ENCODE data around the gene XRCC3.
"Not testable (repeated sequence)": the region's sequence is repeated elsewhere in the genome, so short reads cannot be mapped to it uniquely, and the experiment has no call there.

XRCC3 gene

DNA sequence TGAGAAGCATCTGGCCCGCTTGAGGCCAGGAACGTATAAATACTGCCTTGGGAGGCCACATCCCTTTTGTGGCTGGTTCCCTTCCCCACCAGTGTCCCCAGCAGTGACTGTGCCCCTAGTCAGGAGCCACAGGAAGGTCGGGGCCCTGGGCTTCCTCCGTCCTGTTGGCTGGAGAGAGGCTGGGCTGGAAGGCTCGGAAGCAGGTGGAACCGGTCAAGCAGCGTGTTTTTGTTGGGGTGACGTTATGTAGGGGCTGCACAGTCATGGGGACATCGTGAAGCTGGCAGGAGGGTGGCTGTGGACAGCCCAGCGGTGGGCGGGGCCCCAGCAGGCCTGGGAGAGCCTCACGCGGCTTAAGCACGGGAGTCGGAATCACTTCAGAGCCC, 10.1 kb downstream of the XRCC3 start:
- DNase-seq: no peak

GRCh38 chr14:103704708-103705107, 10.5 kb downstream of the XRCC3 start:
- no peak for DNase-seq

DNA sequence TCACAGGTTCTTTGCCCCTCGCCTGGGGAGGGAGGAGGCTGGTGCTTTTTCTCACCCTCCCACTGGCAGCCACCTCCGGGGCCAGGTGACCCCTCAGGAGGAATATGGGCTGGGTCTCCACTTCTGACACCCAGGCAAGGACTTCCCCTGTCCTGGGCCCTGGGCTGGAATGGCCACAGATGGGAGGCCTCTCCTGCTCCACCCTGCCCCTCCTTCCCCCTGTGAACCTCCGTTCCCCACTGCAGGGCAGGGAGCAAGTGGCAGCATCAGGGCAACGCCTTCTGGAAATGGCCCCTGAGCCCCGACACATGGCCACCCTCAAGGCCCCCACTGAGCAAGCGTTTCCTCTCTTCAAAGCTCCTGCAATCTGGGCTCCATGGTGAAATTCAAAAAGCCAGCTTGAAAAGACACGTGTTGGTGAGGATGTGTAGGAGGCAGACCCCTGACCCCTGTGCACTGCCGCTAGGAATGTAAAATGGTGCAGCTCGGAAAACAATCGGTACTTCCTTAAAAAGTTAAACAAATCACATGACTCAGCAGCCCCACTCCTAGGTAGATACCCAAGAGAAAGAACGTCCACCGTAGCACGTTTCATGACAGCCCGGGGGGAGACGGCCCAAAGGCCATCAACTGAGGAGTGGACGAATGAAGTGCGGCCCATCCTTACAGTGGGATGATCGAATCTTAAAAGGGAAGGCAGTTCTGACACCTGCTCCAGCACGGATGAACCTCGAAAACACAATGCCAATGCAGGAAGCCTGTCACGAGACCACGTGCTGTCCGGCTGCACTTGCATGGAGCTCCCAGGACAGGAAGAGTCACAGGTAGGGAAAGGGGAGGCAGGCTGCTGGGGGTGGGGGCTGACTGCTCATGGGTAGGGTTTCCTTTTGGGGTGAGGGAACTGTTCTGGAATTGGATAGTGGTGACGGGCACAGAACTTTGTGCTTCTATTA, 11.5 kb downstream of the XRCC3 start:
- DNase-seq: no peak

DNA sequence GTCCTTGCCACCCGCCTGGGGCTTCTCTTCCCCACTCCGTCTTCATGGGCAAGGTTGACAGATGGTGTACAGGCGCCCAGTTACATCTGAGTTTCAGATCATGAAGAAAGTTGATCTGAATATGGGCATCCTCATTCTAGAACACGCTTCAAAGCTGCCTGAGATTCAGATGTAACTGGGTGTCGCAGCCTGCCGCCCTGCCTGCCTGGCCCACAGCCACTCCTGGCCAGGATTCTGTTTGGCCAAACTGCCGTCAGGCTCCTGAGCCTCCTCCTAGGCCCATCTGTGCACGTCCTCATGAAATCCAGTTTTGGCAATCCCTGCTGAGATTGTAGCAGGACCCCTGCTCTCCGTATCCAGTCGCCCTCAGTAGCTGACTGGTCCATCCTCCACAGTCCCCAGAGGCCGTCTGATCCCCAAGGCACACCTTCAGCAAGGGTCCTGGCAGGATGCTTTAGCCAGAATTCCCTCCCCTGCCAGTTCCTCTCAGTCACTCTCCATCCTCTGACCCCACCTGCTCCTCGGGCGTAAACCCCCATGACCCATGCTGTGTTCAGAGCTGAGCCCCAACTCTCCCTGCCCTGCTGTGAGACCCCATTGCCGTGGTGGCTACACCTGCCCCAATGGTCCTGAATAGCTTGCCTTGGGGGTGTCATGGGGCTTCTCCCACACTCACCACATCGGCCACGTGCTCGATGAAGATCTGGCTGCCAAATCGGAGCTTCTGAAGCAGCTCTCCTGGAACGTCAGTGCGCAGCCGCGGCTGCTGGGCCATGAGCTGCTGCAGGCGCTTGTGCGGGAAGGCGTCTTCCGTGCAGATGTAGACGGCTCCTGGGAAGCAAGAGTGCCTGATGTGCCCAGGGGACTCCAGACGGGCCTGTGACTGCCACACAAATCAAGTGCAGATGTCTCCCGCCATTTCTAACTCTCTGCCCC, 12.5 kb downstream of the XRCC3 start:
- DNase-seq: no peak

DNA sequence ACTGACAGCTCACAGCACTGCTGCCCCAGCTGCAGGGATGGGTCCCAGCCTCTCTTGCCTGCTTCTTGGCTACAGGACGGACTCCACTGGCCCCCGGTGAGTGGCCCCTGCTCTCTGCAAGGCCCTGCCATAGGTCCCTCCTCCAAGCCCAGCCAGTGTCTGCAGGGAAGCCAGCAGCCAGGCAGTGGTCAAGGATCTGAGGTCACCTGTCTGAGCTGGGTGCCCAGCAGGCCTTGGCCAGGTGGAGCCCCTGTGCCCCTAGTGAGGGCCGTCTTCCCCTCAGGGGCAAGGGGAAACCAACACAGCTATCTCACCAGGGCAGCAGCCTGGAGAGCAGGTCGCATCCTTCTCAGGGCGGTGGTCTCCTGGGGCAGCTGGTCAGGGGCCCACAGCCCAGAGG, 13.2 kb downstream of the XRCC3 start:
- no peak for DNase-seq

- DNase-seq: no peak
These were observed 14.3 kb downstream of the XRCC3 start for GRCh38 chr14:103700753-103701490.

DNA sequence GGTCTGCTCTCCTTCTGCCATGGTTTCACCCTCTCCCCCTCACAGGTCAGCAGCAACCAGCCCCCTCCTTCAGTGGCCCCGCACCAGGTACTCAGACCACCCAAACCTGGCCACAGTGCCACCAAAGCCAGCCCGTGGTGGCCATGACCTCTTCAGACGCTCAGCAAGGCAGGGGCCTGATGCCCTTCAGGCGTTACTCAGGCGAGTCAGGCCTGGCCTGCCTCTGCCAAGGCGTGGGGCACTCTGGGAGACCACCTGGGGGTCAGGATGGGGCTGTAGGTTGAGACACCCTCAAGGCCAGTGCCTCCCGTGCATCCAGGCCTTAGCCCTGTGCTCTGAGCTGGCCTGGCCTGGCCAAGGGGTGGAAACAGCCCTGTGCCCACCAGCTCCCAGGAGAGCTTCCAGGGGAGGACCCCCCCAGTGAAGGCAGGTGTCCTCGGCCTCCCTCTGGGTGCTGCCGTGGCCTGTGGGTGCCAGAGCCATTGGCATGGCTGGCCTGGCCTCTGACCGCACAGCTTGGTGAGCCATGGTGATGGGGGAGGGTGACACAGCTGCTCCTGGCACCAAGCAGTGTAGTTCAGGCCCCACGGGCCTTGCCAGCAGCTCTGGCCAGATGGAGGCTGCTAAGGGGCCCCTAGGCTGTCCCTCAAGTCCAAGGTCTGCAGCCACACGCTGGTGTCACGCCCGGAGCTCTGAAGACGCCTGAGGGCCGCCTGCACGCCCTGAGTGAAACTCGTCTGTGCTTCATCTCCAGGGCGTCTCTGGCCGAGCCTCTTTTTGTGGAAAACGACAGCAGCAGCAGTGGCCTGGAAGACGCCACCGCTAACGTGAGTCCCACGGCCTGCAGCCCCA, 15.1 kb downstream of the XRCC3 start:
- no peak for DNase-seq

DNA sequence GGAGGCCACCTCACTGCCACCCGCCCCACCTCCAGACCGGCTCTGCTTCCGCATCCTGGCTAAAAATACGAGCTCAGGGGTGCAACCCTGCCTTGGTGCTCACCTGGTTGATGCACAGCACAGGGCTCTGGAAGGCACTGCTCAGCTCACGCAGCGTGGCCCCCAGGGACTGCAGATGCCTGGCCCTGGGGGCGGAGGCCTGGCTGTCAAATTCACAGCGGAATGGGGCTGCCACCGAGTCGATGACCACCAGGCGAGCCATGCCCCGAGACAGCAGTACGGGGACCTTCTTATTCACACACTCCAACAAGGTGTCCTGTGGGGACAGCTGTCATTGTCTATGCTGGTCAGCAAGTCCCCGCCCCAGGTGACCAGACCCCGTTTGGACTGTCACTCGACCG, 16.0 kb downstream of the XRCC3 start:
- DNase-seq: no peak

GRCh38 chr14:103698380-103699260, 16.6 kb downstream of the XRCC3 start:
- peak; percentile 41 for DNase-seq

DNA sequence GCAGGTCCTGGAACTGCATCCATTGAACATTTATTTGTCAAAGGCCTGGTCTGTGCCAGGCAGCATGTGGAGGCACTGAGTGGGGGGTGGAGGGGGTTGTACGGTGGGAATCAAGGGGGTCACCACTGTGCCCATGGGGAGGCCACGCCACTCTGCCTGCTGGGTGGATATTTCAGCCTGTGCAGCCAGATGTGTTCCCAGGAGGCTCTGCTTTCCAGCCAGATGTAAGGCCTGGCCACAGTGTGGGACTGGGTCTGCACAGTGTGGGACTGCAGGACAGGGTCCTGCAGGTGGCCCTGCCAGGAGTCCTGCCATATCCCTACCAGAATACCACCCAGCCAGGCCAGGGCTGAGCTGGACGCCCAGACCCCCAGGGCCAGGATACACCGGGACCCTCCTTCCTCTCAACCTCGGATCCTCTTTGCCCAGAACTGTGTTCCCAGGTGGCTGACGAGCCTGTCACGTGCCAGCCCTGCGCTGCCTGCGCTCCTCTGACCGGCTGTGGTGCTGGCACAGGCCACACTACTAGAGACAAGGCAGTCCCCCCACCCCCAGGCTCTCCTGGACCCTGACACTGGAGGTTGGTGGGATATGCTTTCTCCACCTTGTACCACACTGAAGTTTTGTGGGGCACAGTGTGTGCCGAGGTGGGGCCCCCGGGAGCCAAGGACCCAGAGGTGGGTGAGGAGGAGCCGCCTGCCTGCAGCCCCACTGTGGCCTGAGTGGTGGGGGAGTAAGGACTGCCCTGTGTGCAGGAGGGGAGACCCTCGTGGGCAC, 17.5 kb downstream of the XRCC3 start:
- no peak for DNase-seq

DNA sequence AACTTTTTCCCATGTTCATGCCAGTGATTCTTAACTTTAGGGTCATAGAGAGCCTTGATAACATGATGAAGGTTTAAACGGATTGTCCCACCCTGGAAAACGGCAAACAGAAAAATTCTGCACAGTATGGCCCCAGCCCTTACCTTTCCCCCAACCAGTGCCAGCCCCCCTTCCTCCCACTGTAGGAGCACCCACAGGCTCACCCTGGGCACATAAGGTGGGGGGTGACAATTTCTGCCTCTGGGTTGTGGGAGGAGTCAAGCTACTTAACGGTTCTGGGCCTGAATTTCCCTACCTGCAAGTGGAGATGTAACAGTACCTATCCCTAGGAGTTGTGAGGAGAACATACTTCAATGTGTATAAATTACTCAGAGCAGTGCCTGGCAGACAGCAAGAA, 18.0 kb downstream of the XRCC3 start:
- DNase-seq: no peak

GRCh38 chr14:103696466-103697071, 18.7 kb downstream of the XRCC3 start:
- DNase-seq: no peak

DNA sequence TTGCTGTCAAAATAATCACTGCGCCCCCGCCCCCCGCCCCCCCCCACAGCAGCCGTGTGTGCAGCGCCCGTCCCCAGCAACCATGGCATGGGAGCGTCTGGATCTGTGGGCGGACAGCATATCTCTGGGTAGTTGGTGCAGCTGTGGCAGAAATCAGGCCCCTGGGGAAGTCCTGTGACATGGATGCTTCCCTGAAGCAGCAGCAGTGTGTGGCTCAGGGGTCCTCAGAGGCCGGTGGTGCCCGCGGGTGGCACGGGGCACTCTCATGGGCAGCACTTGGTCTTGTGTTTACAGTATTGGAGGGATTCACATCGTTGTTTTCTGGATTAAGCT, 19.2 kb downstream of the XRCC3 start:
- DNase-seq: no peak

DNA sequence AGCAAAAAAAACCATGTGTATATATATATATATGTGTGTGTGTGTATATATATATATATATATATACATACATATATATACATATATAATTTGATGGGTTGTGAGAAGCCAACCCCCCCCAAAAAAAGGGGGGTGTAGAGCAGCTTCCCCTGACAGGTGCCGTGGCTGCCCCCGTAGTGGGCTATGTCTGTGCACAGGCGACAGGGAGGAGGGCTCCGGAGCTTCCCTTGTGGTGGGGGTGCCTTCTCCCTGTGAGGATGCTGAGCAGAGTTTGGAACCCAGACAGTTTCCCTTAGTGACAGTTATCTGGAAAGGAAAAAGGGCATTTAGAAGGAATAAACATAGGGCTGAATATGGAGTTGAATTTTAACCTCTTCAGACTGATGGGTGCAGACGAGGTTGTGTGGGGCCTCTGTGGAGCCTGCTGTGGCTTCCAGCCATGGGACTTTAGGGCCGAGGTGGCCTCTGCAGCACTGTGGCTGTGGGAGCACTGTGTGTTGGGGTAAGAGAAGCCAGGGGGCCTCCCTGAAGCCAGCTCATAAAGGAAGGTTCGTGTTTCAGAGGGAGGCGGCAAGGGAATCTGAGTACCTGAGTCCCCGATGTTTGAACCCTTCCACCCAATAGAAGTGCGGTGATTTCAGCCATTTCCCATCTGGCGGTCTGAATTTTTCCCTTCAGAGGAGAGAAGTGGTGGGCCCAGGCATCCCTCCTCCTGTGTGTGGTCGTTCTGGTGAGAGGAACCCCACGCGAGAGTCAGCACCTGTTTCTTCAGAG, 19.8 kb downstream of the XRCC3 start:
- no peak for DNase-seq

DNA sequence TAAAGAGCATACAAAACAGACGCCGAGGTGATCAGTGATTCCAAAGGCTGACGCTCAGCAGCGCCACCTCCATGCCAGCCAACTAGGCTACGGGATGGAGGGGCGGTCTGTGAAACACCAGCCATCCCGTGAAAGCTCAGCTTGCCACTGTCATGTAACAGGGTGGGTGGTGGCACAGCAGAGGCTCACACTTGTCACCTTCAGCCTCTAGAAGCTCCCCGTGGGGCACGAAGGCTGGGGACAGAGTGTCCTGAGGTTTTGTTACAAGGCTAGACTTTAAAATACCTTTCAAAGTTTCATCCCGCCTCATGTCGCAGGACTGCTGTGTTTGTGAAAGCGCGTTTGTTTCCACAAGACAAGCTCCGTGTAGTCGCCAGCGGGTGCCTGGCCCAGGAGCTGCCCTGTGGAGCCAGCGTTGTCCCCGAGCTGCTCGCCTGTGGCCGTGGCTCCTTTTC, 20.7 kb downstream of the XRCC3 start:
- DNase-seq: no peak

- no peak for DNase-seq
These were observed 21.7 kb downstream of the XRCC3 start for GRCh38 chr14:103693515-103693914.

GRCh38 chr14:103692871-103693270, 22.4 kb downstream of the XRCC3 start:
- no peak for DNase-seq

GRCh38 chr14:103692159-103692558, 23.1 kb downstream of the XRCC3 start:
- no peak for DNase-seq

- DNase-seq: not testable (repeated sequence)
These were observed 23.6 kb downstream of the XRCC3 start for GRCh38 chr14:103691655-103692054.

All from stimulated activated CD4-positive, alpha-beta T cell treated with anti-CD3 and anti-CD28 coated beads, Interleukin-15, amount 100 ng/mL, for 24 hours (primary cell).